Subcutaneous adipose tissue (tissue), 4 donors: ENCODE results near the gene SMIM24. TPM values are rescaled to one million over a fixed set of nuclear protein-coding genes. Genes with fewer than 3 reads are reported as not detected.

Experiments
- CTCF ChIP-seq: fragments of 450-650 bp; IDR thresholded peaks from one replicate; pipeline ENCODE4 v1.5.1; 2016; ENCODE audit warnings: low read depth, mild to moderate bottlenecking, control low read depth, antibody characterized with exemption, moderate library complexity
- total RNA-seq, 4 donors: library from RNA; depleted of rRNA; stranded (reverse); fragments of >200 nt; gene quantifications; one replicate each; pipeline ENCODE4 v1.1.0, GENCODE V29; 2016

Gene SMIM24
- total RNA-seq, 4 donors from 2014 or later: not detected

- TF ChIP-seq CTCF: no peak
Measured at GRCh38 chr19:3479177-3479833, 1.0 kb downstream of the SMIM24 start.

GRCh38 chr19:3478409-3479176 lies 1.7 kb downstream of the SMIM24 start:
- TF ChIP-seq CTCF: no peak

- no peak for TF ChIP-seq CTCF
Measured at GRCh38 chr19:3477951-3478350, 2.4 kb downstream of the SMIM24 start.

GRCh38 chr19:3477506-3477905 lies 2.8 kb downstream of the SMIM24 start:
- TF ChIP-seq CTCF: no peak

- TF ChIP-seq CTCF: no peak
Measured at GRCh38 chr19:3476830-3477229, 3.5 kb downstream of the SMIM24 start.

- TF ChIP-seq CTCF: no peak
Measured at GRCh38 chr19:3475449-3475848, 4.9 kb downstream of the SMIM24 start.

- TF ChIP-seq CTCF: no peak
Measured at GRCh38 chr19:3474614-3475013, 5.7 kb downstream of the SMIM24 start.
